Measurements from ENCODE around the gene B3GNT2. TPM values are rescaled to one million over a fixed set of nuclear protein-coding genes. Genes with fewer than 3 reads are reported as not detected.

The B3GNT2 gene
- total and polyA plus RNA-seq, 2 of the 4 experiments (the other 2 are of a cell fraction): 5.0 to 11.1 TPM

DNA sequence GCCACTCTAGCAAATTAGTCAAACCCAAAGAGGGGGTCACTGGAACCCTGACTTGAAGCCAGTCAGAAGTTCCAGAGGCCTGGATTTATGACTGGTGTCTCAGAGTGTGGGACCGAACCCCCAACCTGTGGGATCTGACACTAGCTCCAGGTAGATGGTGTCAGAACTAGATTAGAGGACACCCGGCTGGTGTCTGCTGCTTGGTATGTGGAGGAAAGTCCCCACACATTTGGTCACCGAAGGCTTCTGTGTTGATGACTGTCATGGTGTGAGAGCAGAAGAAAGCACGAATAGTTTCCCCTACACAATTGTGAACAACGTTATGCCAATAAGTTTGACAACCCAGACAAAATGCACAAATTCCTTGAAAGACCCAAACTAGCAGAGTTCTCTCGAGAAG, 48.1 kb downstream of the B3GNT2 start:
- intact Hi-C loops (cut with micrococcal nuclease): no loop called here
- no TSS peak for BruUV-seq (replicated peaks)
- no peak overlapping the region for H4K5ac ChIP-seq (ENCODE audit: low read depth, low read length)
- H3K4ac ChIP-seq (ENCODE audit: low read depth, low read length): no peak overlapping the region
- H3K18ac ChIP-seq (ENCODE audit: low read depth, low read length): no peak overlapping the region
- H2BK5ac ChIP-seq (ENCODE audit: low read depth, low read length, poor library complexity, severe bottlenecking): no peak overlapping the region
- POLR2A ChIA-PET (ENCODE audit: unreplicated experiment): no interaction called here
- no peak overlapping the region for H3K23ac ChIP-seq (ENCODE audit: low read depth, low read length)
- no peaks in the 10 kb centered on the region for H4K20me1 ChIP-seq (ENCODE audit: insufficient read depth, low read length)
- H3K9ac ChIP-seq (ENCODE audit: low read depth, low read length): no peak overlapping the region
- ATAC-seq (ENCODE audit: low read depth) (no peak), DNase-seq (no peak)
- H4K8ac ChIP-seq (ENCODE audit: low read depth in 2 of 2, low read length in 2 of 2): no peak overlapping the region
- H4K91ac ChIP-seq (ENCODE audit: insufficient read depth, low read depth, low read length): no peak overlapping the region
- CTCF ChIA-PET: no interaction called here
- H3K4me2 ChIP-seq (ENCODE audit: low read depth, low read length): no peak overlapping the region
- H3K9me1 ChIP-seq (ENCODE audit: insufficient read depth, low read length): no peaks in the 10 kb centered on the region
- H3K14ac ChIP-seq (replicated peaks; ENCODE audit: low read depth, low read length): no peak overlapping the region
- H2AK5ac ChIP-seq (ENCODE audit: low read depth, low read length): no peak overlapping the region
- H3K27me3 ChIP-seq (ENCODE audit: control insufficient read depth, insufficient read depth, low read length): 0 out of 2 replicates have a peak, but pooled peaks cover 2% of the 10 kb centered on the region
- no peak overlapping the region for H2AFZ ChIP-seq (replicated peaks; ENCODE audit: low read length, poor library complexity)
- dilution Hi-C loops (cut with HindIII; ENCODE audit: low sequenced_read_pairs, unreplicated experiment): no loop called here
- H3K56ac ChIP-seq (ENCODE audit: extremely low read depth, insufficient read depth, low read length): no peak overlapping the region
- in situ Hi-C loops (cut with MboI; ENCODE audit: low sequenced_read_pairs): no loop called here
- H2BK20ac ChIP-seq (ENCODE audit: low read depth, low read length): no peak overlapping the region
- no peaks in the 10 kb centered on the region for H3K4me1 ChIP-seq (ENCODE audit: control insufficient read depth, insufficient read depth, low read length)
- H3K36me3 ChIP-seq (ENCODE audit: control insufficient read depth, insufficient read depth, low read length): no peaks in the 10 kb centered on the region
- H3K27ac ChIP-seq (ENCODE audit: insufficient read depth, low read length): no peak overlapping the region
- no peak for TF ChIP-seq POLR2A (IDR thresholded peaks at IDR 0.05; ENCODE audit: low read depth, low read length)
- no peak for TF ChIP-seq CEBPB (IDR thresholded peaks at IDR 0.05; ENCODE audit: low read depth, low read length)
- TF ChIP-seq, protein P1, sequence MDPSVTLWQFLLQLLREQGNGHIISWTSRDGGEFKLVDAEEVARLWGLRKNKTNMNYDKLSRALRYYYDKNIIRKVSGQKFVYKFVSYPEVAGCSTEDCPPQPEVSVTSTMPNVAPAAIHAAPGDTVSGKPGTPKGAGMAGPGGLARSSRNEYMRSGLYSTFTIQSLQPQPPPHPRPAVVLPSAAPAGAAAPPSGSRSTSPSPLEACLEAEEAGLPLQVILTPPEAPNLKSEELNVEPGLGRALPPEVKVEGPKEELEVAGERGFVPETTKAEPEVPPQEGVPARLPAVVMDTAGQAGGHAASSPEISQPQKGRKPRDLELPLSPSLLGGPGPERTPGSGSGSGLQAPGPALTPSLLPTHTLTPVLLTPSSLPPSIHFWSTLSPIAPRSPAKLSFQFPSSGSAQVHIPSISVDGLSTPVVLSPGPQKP (IDR thresholded peaks at IDR 0.05; ENCODE audit: borderline replicate concordance, low read depth, low read length): no peak
- no peak for TF ChIP-seq RAD21 (IDR thresholded peaks at IDR 0.05; ENCODE audit: low read length)
- no peak for TF ChIP-seq BHLHE40 (IDR thresholded peaks at IDR 0.05; ENCODE audit: low read depth, low read length)
- no peak for TF ChIP-seq RFX5 (IDR thresholded peaks at IDR 0.05; ENCODE audit: low read depth, low read length)
- no peak for TF ChIP-seq MAZ (IDR thresholded peaks at IDR 0.05; ENCODE audit: borderline replicate concordance, low read depth, low read length)
- no peak for TF ChIP-seq SMC3 (IDR thresholded peaks at IDR 0.05; ENCODE audit: low read depth, low read length)
- no peak for TF ChIP-seq RCOR1 (IDR thresholded peaks at IDR 0.05; ENCODE audit: insufficient replicate concordance, low read length)
- TF ChIP-seq CHD1 (IDR thresholded peaks at IDR 0.05; ENCODE audit: low read depth, low read length): no peak
- no peak for TF ChIP-seq NFE2L2 (IDR thresholded peaks at IDR 0.05; ENCODE audit: low read depth, low read length)
- TF ChIP-seq MAFK (IDR thresholded peaks at IDR 0.05; ENCODE audit: low read depth, low read length): no peak
- TF ChIP-seq, protein P2, sequence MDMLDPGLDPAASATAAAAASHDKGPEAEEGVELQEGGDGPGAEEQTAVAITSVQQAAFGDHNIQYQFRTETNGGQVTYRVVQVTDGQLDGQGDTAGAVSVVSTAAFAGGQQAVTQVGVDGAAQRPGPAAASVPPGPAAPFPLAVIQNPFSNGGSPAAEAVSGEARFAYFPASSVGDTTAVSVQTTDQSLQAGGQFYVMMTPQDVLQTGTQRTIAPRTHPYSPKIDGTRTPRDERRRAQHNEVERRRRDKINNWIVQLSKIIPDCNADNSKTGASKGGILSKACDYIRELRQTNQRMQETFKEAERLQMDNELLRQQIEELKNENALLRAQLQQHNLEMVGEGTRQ (IDR thresholded peaks at IDR 0.05; ENCODE audit: low read depth, low read length): no peak
- TF ChIP-seq FOS (IDR thresholded peaks at IDR 0.05; ENCODE audit: low read depth, low read length): no peak
- no peak for TF ChIP-seq MXI1 (IDR thresholded peaks at IDR 0.05; ENCODE audit: borderline replicate concordance, low read depth, low read length)
- H2BK120ac ChIP-seq (ENCODE audit: low read depth, low read length): no peak overlapping the region
- no peaks in the 10 kb centered on the region for H3K9me3 ChIP-seq (ENCODE audit: control insufficient read depth, insufficient read depth, low read length)
- no peak overlapping the region for H3K4me3 ChIP-seq (ENCODE audit: insufficient read depth, low read depth, low read length)
- no peak overlapping the region for H2BK15ac ChIP-seq (ENCODE audit: low read depth, low read length)
- no CpG with 5 or more reads among the region's 6 CpGs for WGBS, 2 experiments (ENCODE audit: extremely low coverage in 2 of 2, insufficient read length in 1 of 2)
- H3K79me1 ChIP-seq (ENCODE audit: low read depth in 1 of 2, low read length in 2 of 2): no peaks in the 10 kb centered on the region
- no peak overlapping the region for H2AK9ac ChIP-seq (replicated peaks; ENCODE audit: low read depth, low read length, poor library complexity)
